ENCODE measurements around the gene RGPD8.
"Not testable (repeated sequence)": the region's sequence is repeated elsewhere in the genome, so short reads cannot be mapped to it uniquely, and the experiment has no call there.

RGPD8 gene

GRCh38 chr2:112434890-112435715 lies 1.7 kb upstream of the RGPD8 start:
- not testable (repeated sequence) for DNase-seq

DNA sequence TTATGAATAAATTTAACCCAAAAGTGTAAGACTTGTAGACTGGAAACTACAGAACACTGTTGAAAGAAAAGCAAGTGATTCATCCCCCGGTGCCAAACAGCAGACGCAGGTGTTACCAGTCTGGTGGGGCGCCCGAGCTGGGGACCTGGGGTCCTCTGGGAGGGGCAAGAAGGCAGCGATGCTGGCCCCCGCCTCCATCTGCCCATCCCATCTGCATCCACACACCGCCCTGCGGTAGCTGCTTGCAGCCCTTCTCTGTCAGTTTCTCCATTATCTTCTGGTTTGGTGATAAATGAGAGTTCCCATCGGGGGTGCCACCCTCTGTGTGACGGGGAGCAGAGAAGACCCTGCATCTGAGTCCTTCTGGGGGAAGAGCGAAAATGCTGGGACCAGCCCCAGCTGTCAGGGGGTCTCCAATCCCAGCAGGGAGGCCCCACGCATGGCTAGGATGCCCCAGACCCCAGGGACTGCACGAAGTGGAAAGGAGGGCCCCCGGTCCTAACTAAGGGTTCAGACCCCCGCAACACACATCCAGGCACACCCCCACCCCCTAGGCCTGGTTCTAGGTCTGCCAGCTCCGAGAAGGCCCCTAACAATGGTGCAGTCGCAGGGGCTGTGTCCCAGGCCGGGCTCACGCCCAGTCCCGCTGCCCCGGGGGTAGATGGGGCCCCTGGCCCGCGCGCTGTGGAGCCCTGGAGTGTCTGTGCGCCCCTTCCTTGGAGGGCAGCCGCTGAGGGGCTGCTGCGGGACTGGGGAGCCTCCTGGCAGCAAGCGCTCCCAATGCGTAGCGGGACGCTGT lies 686 bp upstream of the RGPD8 start:
- DNase-seq = no peak

DNA sequence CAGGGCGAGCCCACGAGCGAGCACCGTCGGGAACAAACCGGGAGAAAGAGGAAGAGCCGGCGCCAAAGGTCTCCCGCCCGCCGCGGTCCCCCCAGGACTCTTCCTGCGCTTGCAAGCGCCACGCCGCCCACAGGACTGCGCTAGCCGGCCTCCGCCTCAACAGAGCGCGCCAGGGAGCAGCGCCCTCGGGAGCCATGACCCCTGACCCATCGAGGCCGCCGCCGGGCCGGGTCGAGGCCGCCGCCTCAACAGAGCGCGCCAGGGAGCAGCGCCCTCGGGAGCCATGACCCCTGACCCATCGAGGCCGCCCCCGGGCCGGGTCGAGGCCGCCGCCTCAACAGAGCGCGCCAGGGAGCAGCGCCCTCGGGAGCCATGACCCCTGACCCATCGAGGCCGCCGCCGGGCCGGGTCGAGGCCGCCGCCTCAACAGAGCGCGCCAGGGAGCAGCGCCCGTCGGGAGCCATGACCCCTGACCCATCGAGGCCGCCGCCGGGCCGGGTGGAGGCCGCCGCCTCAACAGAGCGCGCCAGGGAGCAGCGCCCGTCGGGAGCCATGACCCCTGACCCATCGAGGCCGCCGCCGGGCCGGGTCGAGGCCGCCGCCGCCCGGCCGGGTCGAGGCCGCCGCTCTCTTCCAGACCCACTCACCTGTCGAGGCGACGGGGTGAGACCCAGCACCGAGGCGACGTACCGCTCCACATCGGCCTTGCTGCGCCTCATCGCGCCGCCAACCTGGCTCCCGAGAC lies 538 bp downstream of the RGPD8 start:
- DNase-seq = not testable (repeated sequence)

- not testable (repeated sequence) for DNase-seq
These were observed 1.1 kb downstream of the RGPD8 start for GRCh38 chr2:112432390-112432734.

DNA sequence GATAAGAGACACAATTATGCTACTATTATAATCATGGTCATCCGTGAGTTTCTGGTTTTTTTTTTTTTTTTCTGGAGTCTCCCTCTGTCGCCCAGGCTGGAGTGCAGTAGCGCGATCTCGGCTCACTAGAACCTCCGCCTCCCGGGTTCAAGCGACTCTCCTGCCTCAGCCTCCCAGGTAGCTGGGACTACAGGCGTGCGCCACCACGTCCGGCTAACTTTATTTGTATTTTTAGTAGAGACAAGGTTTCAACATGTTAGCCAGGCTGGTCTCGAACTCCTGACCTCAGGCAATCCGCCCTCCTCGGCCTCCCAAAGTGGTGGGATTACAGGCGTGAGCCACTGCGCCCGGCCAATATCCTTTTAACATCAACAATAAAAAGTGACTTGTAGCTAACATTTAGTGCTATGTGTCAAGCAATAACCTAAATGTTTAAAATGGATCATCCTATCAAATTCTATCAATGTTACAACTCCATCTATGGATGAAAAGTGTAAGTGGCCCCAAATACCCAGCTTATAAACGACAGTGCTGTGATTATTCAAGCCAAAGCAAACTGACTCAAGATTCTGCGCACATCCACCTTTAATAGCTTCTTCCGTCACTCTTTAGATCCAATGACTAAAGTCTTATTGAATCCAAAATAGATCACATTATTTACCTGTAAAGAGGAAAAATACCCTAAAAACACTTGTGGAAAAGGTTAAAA lies 1.7 kb downstream of the RGPD8 start:
- not testable (repeated sequence) for DNase-seq

- not testable (repeated sequence) for DNase-seq
These were observed 8.9 kb downstream of the RGPD8 start for GRCh38 chr2:112424553-112424952.

DNA sequence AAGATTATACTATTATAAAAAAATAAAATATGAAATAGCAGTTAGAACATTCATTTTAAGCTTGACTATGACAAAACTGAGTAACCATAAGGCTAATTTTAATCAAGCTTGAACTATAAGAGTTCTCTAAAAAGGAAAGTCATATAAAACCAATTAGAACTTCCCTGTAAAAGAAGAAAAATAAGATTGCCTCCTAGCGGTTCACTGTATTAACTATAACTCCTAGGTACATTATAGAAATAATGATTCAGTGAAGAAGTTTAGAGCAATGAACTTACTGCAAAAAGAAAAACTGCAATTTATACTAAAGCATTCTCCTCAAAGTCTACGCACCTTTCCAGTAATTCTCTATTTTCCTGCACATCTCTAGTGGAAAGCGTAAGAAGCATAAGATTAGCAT lies 16.6 kb downstream of the RGPD8 start:
- DNase-seq = not testable (repeated sequence)

GRCh38 chr2:112360055-112360454 lies 73.4 kb downstream of the RGPD8 start:
- not testable (repeated sequence) for DNase-seq

- DNase-seq = not testable (repeated sequence)
These were observed 79.1 kb downstream of the RGPD8 start for GRCh38 chr2:112354335-112354734.

GRCh38 chr2:112352809-112353603 lies 80.4 kb downstream of the RGPD8 start:
- DNase-seq = not testable (repeated sequence)

DNA sequence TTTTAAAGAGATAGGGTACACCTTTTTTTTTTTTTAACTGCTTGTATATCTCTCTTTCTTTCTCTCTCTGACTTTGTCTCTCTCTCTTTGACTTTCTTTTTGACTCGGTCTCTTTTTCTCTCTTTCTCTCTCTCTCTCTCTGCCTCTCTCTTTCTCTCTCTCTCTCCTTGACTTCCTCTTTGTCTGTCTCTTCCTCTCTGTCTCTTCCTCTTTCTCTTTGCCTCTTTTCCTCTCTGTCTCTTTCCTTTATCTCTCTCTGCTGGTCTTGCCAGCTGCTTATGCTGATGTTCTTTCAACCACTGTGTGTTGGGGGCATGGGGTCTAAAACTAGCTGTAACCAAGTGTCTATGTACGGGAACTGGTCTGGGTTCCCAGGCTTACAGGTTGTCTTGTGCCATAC lies 81.2 kb downstream of the RGPD8 start:
- not testable (repeated sequence) for DNase-seq

DNA sequence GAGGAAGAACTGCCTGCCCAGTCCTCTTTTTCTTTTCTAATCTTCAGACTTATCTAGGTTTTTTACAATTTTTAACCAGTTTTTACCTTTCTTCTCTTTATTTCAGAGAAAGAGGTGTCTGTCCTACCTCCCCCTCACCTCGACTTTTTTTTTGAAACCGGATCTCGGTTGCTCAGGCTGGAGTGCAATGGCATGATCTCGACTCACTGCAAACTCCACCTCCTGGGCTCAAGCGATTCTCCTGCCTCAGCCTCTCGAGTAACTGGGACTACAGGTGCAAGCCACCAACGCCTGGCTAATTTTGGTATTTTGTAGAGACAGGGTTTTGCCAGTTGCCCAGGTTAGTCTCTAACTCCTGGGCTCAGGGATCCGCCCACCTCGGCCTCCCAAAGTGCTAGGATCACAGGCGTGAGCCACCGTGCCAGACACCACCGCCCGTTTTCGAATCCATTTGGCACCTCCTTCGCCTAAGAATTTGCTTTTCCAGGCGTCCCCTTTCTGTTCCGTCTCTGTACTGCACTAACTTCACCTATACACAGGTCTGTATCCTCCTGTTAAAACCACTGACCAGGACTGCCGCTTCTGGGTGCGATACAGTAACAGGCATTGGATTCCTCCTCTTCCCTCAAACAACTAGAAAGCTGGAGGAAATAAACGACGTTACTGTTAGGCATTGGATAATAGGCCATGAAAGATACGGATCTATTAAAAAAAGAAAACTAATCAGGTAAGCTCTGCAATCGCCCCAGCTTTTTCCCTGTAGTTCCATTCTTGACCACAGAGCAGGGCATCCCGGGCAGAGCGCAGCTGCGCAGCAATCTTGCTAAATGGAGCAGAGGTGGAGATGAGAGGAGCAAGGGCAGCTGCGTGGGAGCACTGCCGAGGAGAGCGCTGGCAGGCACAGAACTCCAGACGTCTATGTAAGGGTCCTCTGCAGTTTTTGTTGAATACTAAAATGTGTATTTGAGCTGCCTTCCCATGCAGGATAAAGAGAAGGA lies 88.1 kb downstream of the RGPD8 start:
- DNase-seq = no peak

DNA sequence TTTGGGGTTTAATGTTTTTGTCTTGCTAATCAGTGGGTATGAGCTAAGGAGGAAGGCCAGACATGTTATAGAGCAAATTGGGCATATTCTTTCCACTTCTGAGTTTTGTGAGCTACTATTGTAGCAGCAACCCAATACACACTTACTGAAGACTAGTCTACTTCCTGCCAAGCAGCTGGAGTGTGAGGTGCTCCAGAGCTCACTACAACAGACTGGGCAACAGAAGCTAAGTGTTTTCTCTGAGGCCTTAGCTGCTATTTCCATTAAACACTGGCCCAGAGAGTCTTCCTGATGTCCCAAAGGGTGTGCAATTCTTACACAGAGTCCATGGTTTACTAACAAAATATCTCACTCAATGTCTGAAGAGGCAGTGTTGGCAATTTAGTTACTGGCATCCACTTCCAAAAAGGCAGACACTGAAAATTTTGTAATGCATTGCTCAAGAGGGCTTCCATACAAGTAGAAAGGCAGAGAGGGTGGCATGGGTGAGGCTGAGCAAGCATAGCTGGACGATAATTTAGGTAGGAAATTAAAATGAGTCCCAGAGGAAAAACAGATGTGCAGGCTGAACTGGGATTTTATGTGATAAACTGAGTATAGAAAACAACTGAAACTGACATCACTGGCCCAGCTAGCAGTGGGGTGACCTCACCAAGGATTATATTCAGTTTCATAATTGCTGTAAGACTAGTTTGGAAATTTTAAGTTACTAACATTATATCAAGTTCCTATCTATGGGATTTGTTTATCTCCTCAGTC lies 89.4 kb downstream of the RGPD8 start:
- DNase-seq = no peak

GRCh38 chr2:112342067-112342550 lies 91.3 kb downstream of the RGPD8 start:
- no peak for DNase-seq

DNA sequence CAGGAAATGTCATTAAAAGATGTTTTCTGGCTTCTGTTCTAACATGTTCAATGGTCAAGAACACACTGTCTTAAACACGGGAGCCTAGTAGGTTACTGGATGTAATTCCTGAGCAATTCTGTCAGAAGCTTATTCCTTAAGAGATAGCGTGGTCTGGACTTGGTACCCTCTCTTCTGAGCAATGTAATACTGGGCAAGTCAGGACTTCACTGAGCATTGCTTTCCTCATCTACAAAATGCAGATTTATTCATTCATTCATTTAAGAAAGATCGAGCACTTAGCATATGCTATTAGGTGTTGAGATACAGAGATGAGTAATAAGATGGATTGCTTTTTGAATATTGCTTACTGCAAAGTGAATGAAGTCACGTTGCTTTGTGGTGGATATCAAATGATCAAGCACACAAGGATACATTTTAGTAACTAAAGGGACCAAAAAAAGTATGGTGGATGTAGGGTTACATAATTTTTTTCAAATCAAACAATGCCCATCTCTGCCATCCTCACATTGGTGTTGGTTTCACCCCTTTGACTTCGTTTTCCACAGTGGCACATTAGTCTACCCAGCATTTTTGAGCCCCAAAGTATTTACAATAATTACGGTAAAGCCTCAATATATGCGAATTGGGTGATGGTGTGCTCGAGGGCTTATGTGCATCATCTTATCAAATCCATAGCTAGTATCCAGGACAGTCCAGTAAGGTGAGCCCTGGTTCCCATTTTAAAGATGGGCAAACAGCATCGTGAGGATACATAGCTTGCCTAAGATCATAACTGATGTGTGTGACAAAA lies 92.8 kb downstream of the RGPD8 start:
- DNase-seq = no peak

- DNase-seq = no peak
These were observed 93.5 kb downstream of the RGPD8 start for GRCh38 chr2:112339986-112340385.

DNA sequence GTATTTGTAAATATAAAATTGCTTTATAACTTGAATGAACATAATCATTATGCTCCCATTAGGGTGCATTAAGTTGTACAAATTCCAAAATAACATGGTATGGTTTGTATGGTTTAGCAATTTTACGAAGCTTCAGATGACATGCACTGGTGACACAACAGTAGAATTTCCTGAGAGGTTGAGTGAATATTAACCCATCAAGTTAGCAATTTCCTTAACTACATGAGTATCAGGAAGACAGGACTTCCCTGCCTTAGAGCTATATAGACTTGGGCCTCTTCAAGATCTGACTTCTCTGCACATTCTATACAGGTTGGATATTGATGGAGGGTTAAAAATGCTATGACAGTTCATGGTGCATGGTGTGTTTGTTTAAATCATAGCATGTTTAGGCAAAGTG lies 97.8 kb downstream of the RGPD8 start:
- no peak for DNase-seq

- DNase-seq = no peak
These were observed 101.2 kb downstream of the RGPD8 start for GRCh38 chr2:112332123-112332696.
